Mesenchymal stem cell (in vitro differentiated cells and primary cell): Measurements from ENCODE around the gene MARS1.

Experiments
- DNase-seq: peaks from one replicate; pipeline ENCODE4 v3.0.0-alpha.2; 2013
- H2AFZ ChIP-seq: one replicate; pipeline ENCODE4 v1.6.1; 2013; ENCODE audit warnings: low read depth, mild to moderate bottlenecking, control low read depth, inconsistent platforms, low read length, moderate library complexity
- H2AK5ac ChIP-seq: 2 replicates; pipeline ENCODE4 v1.6.1; 2013; ENCODE audit warnings: low read length, moderate library complexity, mild to moderate bottlenecking, inconsistent platforms; ENCODE audit not compliant: severe bottlenecking
- H2BK120ac ChIP-seq: one replicate; pipeline ENCODE4 v1.6.1; 2013; ENCODE audit warnings: low read depth, mild to moderate bottlenecking, inconsistent platforms, low read length, moderate library complexity
- H2BK12ac ChIP-seq, 2 experiments: one replicate each; pipeline ENCODE4 v1.6.1; 2013; ENCODE audit warnings: inconsistent platforms in 2 of 2, low read length in 2 of 2, mild to moderate bottlenecking in 2 of 2, moderate library complexity in 2 of 2, control low read depth in 1 of 2
- H2BK15ac ChIP-seq: one replicate; pipeline ENCODE4 v1.6.1; 2013; ENCODE audit warnings: mild to moderate bottlenecking, low read depth, inconsistent platforms; ENCODE audit not compliant: poor library complexity, severe bottlenecking
- H2BK5ac ChIP-seq: 2 replicates; pipeline ENCODE4 v1.6.1; 2013; ENCODE audit warnings: low read depth, mild to moderate bottlenecking, low read length, control low read depth, inconsistent platforms; ENCODE audit not compliant: poor library complexity, severe bottlenecking
- H3K14ac ChIP-seq, 2 experiments: one replicate each; pipeline ENCODE4 v1.6.1; 2013; ENCODE audit warnings: inconsistent platforms in 2 of 2, low read length in 2 of 2, control low read depth in 1 of 2, mild to moderate bottlenecking in 1 of 2, moderate library complexity in 1 of 2
- H3K18ac ChIP-seq, 2 experiments: one replicate each; pipeline ENCODE4 v1.6.1; 2013; ENCODE audit warnings: inconsistent platforms in 2 of 2, low read length in 2 of 2, control low read depth in 1 of 2, low read depth in 1 of 2, mild to moderate bottlenecking in 1 of 2
- H3K23ac ChIP-seq, 2 experiments: one replicate each; pipeline ENCODE4 v1.6.1; 2013; ENCODE audit warnings: inconsistent platforms in 2 of 2, low read length in 2 of 2, mild to moderate bottlenecking in 2 of 2, moderate library complexity in 2 of 2, control low read depth in 1 of 2
- H3K27ac ChIP-seq: 2 replicates; pipeline ENCODE4 v1.5.1; 2013; ENCODE audit warnings: mild to moderate bottlenecking, moderate library complexity, low read length, control low read depth, inconsistent platforms; ENCODE audit not compliant: poor library complexity, severe bottlenecking
- H3K27me3 ChIP-seq, 2 experiments: 2 replicates each; pipeline versions ENCODE4 v1.6.1 to v1.7.0; 2013; ENCODE audit warnings: low read length in 2 of 2, mild to moderate bottlenecking in 2 of 2, moderate library complexity in 2 of 2, control low read depth in 1 of 2, inconsistent platforms in 1 of 2; ENCODE audit not compliant: control insufficient read depth in 1 of 2, insufficient read depth in 1 of 2
- H3K36me3 ChIP-seq, 2 experiments: 2 replicates each; pipeline versions ENCODE4 v1.6.1 to v1.7.0; 2013; ENCODE audit warnings: low read length in 2 of 2, control low read depth in 1 of 2, inconsistent platforms in 1 of 2, low read depth in 1 of 2, mild to moderate bottlenecking in 1 of 2; ENCODE audit not compliant: insufficient read depth in 2 of 2, control insufficient read depth in 1 of 2
- H3K4ac ChIP-seq, 2 experiments: one replicate each; pipeline ENCODE4 v1.6.1; 2013; ENCODE audit warnings: inconsistent platforms in 2 of 2, low read length in 2 of 2, mild to moderate bottlenecking in 2 of 2, moderate library complexity in 2 of 2, control low read depth in 1 of 2, low read depth in 1 of 2
- H3K4me1 ChIP-seq: 2 replicates; pipeline ENCODE4 v1.6.1; 2013; ENCODE audit warnings: low read depth, low read length, control low read depth; ENCODE audit not compliant: control insufficient read depth, insufficient read depth
- H3K4me2 ChIP-seq: 2 replicates; pipeline ENCODE4 v1.6.1; 2013; ENCODE audit warnings: low read length, mild to moderate bottlenecking, inconsistent platforms; ENCODE audit not compliant: poor library complexity, severe bottlenecking
- H3K4me3 ChIP-seq, 2 experiments: 2 replicates each; pipeline versions ENCODE4 v1.5.1 to v1.7.0; 2013; ENCODE audit warnings: low read length in 2 of 2, mild to moderate bottlenecking in 2 of 2, control low read depth in 1 of 2, low read depth in 1 of 2; ENCODE audit not compliant: insufficient read depth in 1 of 2
- H3K79me1 ChIP-seq: replicated peaks from 2 replicates; pipeline ENCODE4 v1.6.1; 2013; ENCODE audit warnings: mild to moderate bottlenecking, control low read depth, low read length, inconsistent platforms; ENCODE audit not compliant: poor library complexity, severe bottlenecking
- H3K9ac ChIP-seq: 2 replicates; pipeline ENCODE4 v1.7.0; 2013; ENCODE audit warnings: mild to moderate bottlenecking, low read length, moderate library complexity
- H3K9me3 ChIP-seq: 2 replicates; pipeline ENCODE4 v1.7.0; 2013; ENCODE audit warnings: mild to moderate bottlenecking, low read length; ENCODE audit not compliant: control insufficient read depth
- H4K8ac ChIP-seq: one replicate; pipeline ENCODE4 v1.6.1; 2013; ENCODE audit warnings: inconsistent platforms, mild to moderate bottlenecking, low read length, moderate library complexity
- H4K91ac ChIP-seq: one replicate; pipeline ENCODE4 v1.6.1; 2013; ENCODE audit warnings: mild to moderate bottlenecking, low read length, inconsistent platforms
- WGBS: methylation state at CpG from one replicate; pipeline ENCODE4 v1.1.7; 2013; ENCODE audit warnings: mixed read lengths; 5-methylcytosine and 5-hydroxymethylcytosine counted together

Gene MARS1

GRCh38 chr12:57553343-57554202 is 65.7 kb downstream of the MARS1 start:
- H3K14ac ChIP-seq, result no peak overlapping the region
- H3K23ac ChIP-seq, result no peak overlapping the region
- H3K27me3 ChIP-seq, result peaks cover 25 to 40% of the 10 kb centered on the region in 2 experiments
- no peak overlapping the region for H3K4me2 ChIP-seq
- no peaks in the 10 kb centered on the region for H3K79me1 ChIP-seq
- H2BK5ac ChIP-seq, result no peak overlapping the region
- H2AFZ ChIP-seq, result no peak overlapping the region
- DNase-seq, result no peak
- no peaks in the 10 kb centered on the region for H3K36me3 ChIP-seq
- WGBS, result 65% methylated on average over 6 of the region's 7 CpGs
- no peak overlapping the region for H4K91ac ChIP-seq
- peaks cover 20% of the 10 kb centered on the region for H3K4me1 ChIP-seq
- no peak overlapping the region for H3K27ac ChIP-seq
- no peak overlapping the region for H3K9ac ChIP-seq
- no peak overlapping the region for H2AK5ac ChIP-seq
- no peak overlapping the region for H2BK15ac ChIP-seq
- no peak overlapping the region for H3K4me3 ChIP-seq
- no peak overlapping the region for H2BK120ac ChIP-seq
- peak overlapping the region in 1 of 2 experiments; percentile 15 for H2BK12ac ChIP-seq
- no peaks in the 10 kb centered on the region for H3K9me3 ChIP-seq
- H3K4ac ChIP-seq, result no peak overlapping the region
- H4K8ac ChIP-seq, result no peak overlapping the region
- no peak overlapping the region for H3K18ac ChIP-seq

- no peak overlapping the region for H2AK5ac ChIP-seq
- no peak overlapping the region for H3K14ac ChIP-seq
- H2BK15ac ChIP-seq, result no peak overlapping the region
- H3K79me1 ChIP-seq, result no peaks in the 10 kb centered on the region
- H3K4me2 ChIP-seq, result no peak overlapping the region
- 100% methylated on average over 2 of the region's 2 CpGs for WGBS
- peaks cover 16 to 31% of the 10 kb centered on the region in 2 experiments for H3K27me3 ChIP-seq
- H3K4me1 ChIP-seq, result peaks cover 18% of the 10 kb centered on the region
- H3K23ac ChIP-seq, result no peak overlapping the region
- no peak overlapping the region for H4K91ac ChIP-seq
- no peak overlapping the region for H2BK5ac ChIP-seq
- H3K4ac ChIP-seq, result no peak overlapping the region
- no peak overlapping the region for H2BK120ac ChIP-seq
- H3K9ac ChIP-seq, result no peak overlapping the region
- no peak overlapping the region for H2BK12ac ChIP-seq
- H3K18ac ChIP-seq, result no peak overlapping the region
- DNase-seq, result no peak
- H3K4me3 ChIP-seq, result no peak overlapping the region
- H3K9me3 ChIP-seq, result no peaks in the 10 kb centered on the region
- H3K27ac ChIP-seq, result no peak overlapping the region
- no peak overlapping the region for H2AFZ ChIP-seq
- no peaks in the 10 kb centered on the region for H3K36me3 ChIP-seq
- H4K8ac ChIP-seq, result no peak overlapping the region
These were observed 66.6 kb downstream of the MARS1 start for GRCh38 chr12:57554453-57554852.

- Histone ChIP-seq H3K9ac (no peak overlapping the region), H4K91ac (no peak overlapping the region), H3K14ac (no peak overlapping the region), H3K4me3 (no peak overlapping the region), H2BK15ac (no peak overlapping the region), H3K23ac (no peak overlapping the region), H3K4me2 (no peak overlapping the region), H3K4me1 (peaks cover 13% of the 10 kb centered on the region), H2BK5ac (no peak overlapping the region), H2AFZ (no peak overlapping the region), H4K8ac (no peak overlapping the region), H2BK120ac (no peak overlapping the region), H2BK12ac (no peak overlapping the region), H3K9me3 (no peaks in the 10 kb centered on the region), H3K27ac (no peak overlapping the region), H3K4ac (no peak overlapping the region), H3K18ac (no peak overlapping the region), H3K36me3 (no peaks in the 10 kb centered on the region), H3K79me1 (no peaks in the 10 kb centered on the region), H3K27me3 (peaks cover 13 to 29% of the 10 kb centered on the region in 2 experiments), H2AK5ac (no peak overlapping the region)
- no peak for DNase-seq
- WGBS, result no CpG with 5 or more reads among the region's 1 CpG
These were observed 67.0 kb downstream of the MARS1 start for GRCh38 chr12:57554897-57555296.

GRCh38 chr12:57558864-57559263 is 71.0 kb downstream of the MARS1 start:
- no peak overlapping the region for H2BK15ac ChIP-seq
- no peaks in the 10 kb centered on the region for H3K4me1 ChIP-seq
- no peak overlapping the region for H2AK5ac ChIP-seq
- H3K9me3 ChIP-seq, result peaks cover 1% of the 10 kb centered on the region
- DNase-seq, result no peak
- no peak overlapping the region for H3K18ac ChIP-seq
- no peak overlapping the region for H3K14ac ChIP-seq
- no peak overlapping the region for H3K4me2 ChIP-seq
- H3K4ac ChIP-seq, result no peak overlapping the region
- H4K8ac ChIP-seq, result no peak overlapping the region
- H2AFZ ChIP-seq, result no peak overlapping the region
- H3K23ac ChIP-seq, result no peak overlapping the region
- H3K4me3 ChIP-seq, result no peak overlapping the region
- H3K27ac ChIP-seq, result no peak overlapping the region
- no peak overlapping the region for H2BK5ac ChIP-seq
- H2BK12ac ChIP-seq, result no peak overlapping the region
- H3K27me3 ChIP-seq, result peaks cover 7 to 19% of the 10 kb centered on the region in 2 experiments
- H3K79me1 ChIP-seq, result no peaks in the 10 kb centered on the region
- no peak overlapping the region for H2BK120ac ChIP-seq
- no peaks in the 10 kb centered on the region for H3K36me3 ChIP-seq
- WGBS, result 44% methylated on average over 1 of the region's 4 CpGs
- H4K91ac ChIP-seq, result no peak overlapping the region
- H3K9ac ChIP-seq, result no peak overlapping the region
